Osteocyte (in vitro differentiated cells): ENCODE measurements around the gene TTLL11. TPM values are rescaled to one million over a fixed set of nuclear protein-coding genes. Genes with fewer than 3 reads are reported as not detected.

Source experiments
- DNase-seq: peaks from one replicate; pipeline ENCODE4 v3.0.0; 2021; ENCODE audit warnings: mixed read lengths; ENCODE audit not compliant: unreplicated experiment; ENCODE audit errors: extremely low spot score
- H3K27ac Mint-ChIP-seq: one replicate; pipeline ENCODE4 v1.8.0; 2021; ENCODE audit warnings: mild to moderate bottlenecking, mixed read lengths; ENCODE audit not compliant: unreplicated experiment
- H3K27me3 Mint-ChIP-seq: one replicate; pipeline ENCODE4 v1.8.0; 2021; ENCODE audit warnings: mixed read lengths; ENCODE audit not compliant: unreplicated experiment
- H3K36me3 Mint-ChIP-seq: one replicate; pipeline ENCODE4 v1.8.0; 2021; ENCODE audit warnings: mixed read lengths; ENCODE audit not compliant: unreplicated experiment
- H3K4me1 Mint-ChIP-seq: one replicate; pipeline ENCODE4 v1.8.0; 2021; ENCODE audit warnings: mixed read lengths; ENCODE audit not compliant: unreplicated experiment
- H3K4me3 Mint-ChIP-seq: one replicate; pipeline ENCODE4 v1.8.0; 2021; ENCODE audit warnings: mild to moderate bottlenecking, moderate library complexity, mixed read lengths; ENCODE audit not compliant: unreplicated experiment
- H3K9me3 Mint-ChIP-seq: one replicate; pipeline ENCODE4 v1.8.0; 2021; ENCODE audit warnings: mixed read lengths; ENCODE audit not compliant: unreplicated experiment
- CTCF ChIP-seq: fragments of 200-600 bp; sonication (generic); IDR thresholded peaks from 2 replicates; pipeline ENCODE4 v1.5.0; 2021; ENCODE audit warnings: antibody characterized with exemption, mild to moderate bottlenecking, moderate library complexity
- total RNA-seq: library from RNA; stranded (reverse); gene quantifications from 2 replicates; pipeline ENCODE4 v1.2.1, GENCODE V29; 2021

The TTLL11 gene
- total RNA-seq, 1 donor from 2014 or later, result 6.0 TPM

DNA sequence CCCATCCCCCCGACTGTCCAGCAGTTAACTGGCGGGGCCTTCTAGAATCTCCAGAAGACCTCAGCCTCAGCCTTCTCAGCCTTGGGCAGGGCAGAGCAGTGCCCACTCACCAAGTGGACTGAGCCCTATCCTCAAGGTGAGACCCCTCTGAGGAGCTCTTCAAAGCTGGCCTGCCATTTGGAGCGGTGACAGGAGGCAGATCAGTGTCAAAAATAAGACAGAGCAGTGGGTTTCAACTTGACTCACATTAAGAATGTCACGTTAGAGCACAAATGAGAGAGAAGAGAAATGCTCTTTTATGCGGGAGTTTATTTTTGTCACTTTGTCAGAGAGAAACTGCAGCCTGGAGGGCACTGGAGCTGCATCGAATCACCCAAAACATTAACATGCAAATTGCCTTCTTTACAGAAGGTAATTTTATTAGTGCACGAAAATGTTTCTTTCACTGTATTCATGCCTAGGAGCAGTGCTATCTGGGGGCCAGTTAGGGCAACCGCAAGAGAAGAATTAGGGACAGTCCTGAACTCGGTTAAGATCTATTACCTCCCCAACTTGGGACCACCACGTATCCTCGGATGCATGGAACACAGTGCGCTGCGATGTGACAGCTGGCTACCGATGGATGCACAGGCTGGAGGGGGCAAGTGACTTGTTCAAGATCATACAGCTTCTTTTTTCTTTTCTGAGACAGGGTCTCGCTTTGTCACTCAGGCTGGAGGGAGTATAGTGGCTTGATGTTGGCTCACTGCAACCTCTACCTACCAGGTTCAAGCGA is 253.2 kb downstream of the TTLL11 start:
- no peak for TF ChIP-seq CTCF
- Mint-ChIP-seq H3K27me3 (no peaks in the 10 kb centered on the region), H3K4me3 (no peak overlapping the region), H3K27ac (no peak overlapping the region), H3K36me3 (peaks cover 7% of the 10 kb centered on the region), H3K4me1 (peaks cover 14% of the 10 kb centered on the region), H3K9me3 (peaks cover 10% of the 10 kb centered on the region)
- peak; percentile 64 for DNase-seq

GRCh38 chr9:121838746-121839669 is 254.1 kb downstream of the TTLL11 start:
- H3K27ac Mint-ChIP-seq, result no peak overlapping the region
- H3K4me3 Mint-ChIP-seq, result no peak overlapping the region
- peak; percentile 11 for TF ChIP-seq CTCF
- DNase-seq, result peak; percentile 66
- H3K4me1 Mint-ChIP-seq, result peaks cover 10% of the 10 kb centered on the region
- no peaks in the 10 kb centered on the region for H3K36me3 Mint-ChIP-seq
- H3K9me3 Mint-ChIP-seq, result peaks cover under 1% of the 10 kb centered on the region
- H3K27me3 Mint-ChIP-seq, result no peaks in the 10 kb centered on the region

DNA sequence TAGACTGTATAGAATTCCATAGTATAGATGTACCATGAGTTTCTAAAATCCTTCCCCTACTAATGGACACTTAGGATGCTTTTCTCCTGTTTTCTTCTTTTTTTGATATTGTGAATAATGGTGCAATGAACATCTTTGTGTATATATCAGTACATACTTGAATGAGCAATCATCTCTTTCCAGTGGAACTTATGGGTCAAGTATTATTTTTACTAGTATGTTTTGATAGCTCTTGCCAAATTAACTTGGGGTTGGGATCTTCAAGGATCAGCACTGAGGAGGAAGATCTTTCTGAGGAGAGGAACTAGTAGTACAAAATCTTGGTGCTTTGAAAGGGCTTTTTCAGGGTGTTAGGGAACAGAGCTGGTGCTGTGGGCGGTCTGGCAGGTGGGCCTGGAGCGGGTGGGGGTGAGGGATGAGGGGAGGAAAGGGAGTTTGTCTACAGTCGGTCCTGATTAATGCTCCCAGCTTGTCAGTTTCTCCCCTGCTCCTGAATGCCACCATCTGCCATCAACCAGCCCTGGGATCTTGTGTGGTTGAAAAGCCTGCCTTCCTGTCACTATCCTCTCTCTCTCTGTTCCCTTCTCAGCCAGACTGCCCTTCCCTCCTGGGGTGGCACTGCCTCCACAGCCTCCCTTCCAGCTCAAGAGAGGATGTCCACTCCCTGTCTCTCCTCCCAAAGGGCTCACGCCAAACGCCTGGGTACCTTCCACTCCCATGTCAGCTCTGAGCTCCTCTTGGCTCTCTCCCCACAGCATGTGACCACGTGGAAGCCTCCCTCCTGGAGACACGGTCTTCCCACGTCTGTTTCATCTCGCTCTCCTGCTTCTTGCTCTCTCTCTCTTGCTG is 255.8 kb downstream of the TTLL11 start:
- Mint-ChIP-seq H3K27ac (no peak overlapping the region), H3K9me3 (no peaks in the 10 kb centered on the region), H3K36me3 (no peaks in the 10 kb centered on the region), H3K4me3 (no peak overlapping the region), H3K4me1 (peaks cover 2% of the 10 kb centered on the region), H3K27me3 (no peaks in the 10 kb centered on the region)
- peak; percentile 67 for DNase-seq
- no peak for TF ChIP-seq CTCF

DNA sequence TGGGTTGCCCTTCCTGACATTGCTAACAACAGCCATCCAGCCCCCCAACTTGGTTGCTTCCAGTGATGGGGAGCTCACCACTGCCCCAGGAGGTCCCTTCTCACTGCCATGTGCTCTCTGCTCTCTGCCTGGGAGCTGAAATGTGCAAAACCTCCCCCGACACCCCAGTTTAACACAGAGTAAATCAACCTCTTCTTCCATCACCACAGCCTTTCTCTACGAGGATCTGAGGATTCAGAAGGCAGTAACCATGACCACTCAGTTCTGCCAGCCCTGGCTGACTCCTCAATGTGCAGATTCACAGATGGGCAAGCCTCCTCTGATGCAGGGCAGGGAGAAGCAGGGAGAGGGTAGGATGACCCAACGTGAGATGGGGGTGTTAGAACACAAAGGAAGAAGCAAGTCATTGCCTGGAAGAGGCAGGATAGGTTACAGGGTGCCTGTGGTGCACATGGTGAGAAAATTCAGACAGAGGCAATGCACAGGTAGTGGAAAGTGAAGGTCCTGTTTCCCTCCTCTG is 256.7 kb downstream of the TTLL11 start:
- Mint-ChIP-seq H3K9me3 (no peaks in the 10 kb centered on the region), H3K4me1 (no peaks in the 10 kb centered on the region), H3K36me3 (no peaks in the 10 kb centered on the region), H3K4me3 (no peak overlapping the region), H3K27ac (no peak overlapping the region), H3K27me3 (no peaks in the 10 kb centered on the region)
- TF ChIP-seq CTCF, result no peak
- peak; percentile 54 for DNase-seq
